NCI-H2196 (cell line): ENCODE data around the gene FAM53B.

Experiments used
- DNase-seq: peaks from one replicate; lab custom pipeline; 2025; ENCODE audit not compliant: unreplicated experiment; lab: John Stamatoyannopoulos, UW

FAM53B gene

GRCh38 chr10:124666494-124666893 lies 77.7 kb downstream of the FAM53B start:
- DNase-seq = no peak

- no peak for DNase-seq
Measured at GRCh38 chr10:124665980-124666379, 78.2 kb downstream of the FAM53B start.

- no peak for DNase-seq
Measured at GRCh38 chr10:124665558-124665957, 78.6 kb downstream of the FAM53B start.

- no peak for DNase-seq
Measured at GRCh38 chr10:124665091-124665490, 79.1 kb downstream of the FAM53B start.

GRCh38 chr10:124663766-124664360 lies 80.3 kb downstream of the FAM53B start:
- no peak for DNase-seq

- no peak for DNase-seq
Measured at GRCh38 chr10:124663228-124663627, 81.0 kb downstream of the FAM53B start.

- DNase-seq = no peak
Measured at GRCh38 chr10:124661660-124662180, 82.5 kb downstream of the FAM53B start.

GRCh38 chr10:124660404-124661125 lies 83.6 kb downstream of the FAM53B start:
- no peak for DNase-seq

GRCh38 chr10:124659380-124659779 lies 84.8 kb downstream of the FAM53B start:
- no peak for DNase-seq

GRCh38 chr10:124658591-124659242 lies 85.5 kb downstream of the FAM53B start:
- DNase-seq = no peak

GRCh38 chr10:124657806-124658205 lies 86.4 kb downstream of the FAM53B start:
- no peak for DNase-seq

GRCh38 chr10:124656541-124656940 lies 87.6 kb downstream of the FAM53B start:
- DNase-seq = no peak

- no peak for DNase-seq
Measured at GRCh38 chr10:124656113-124656490, 88.1 kb downstream of the FAM53B start.

GRCh38 chr10:124655191-124656112 lies 88.7 kb downstream of the FAM53B start:
- DNase-seq = no peak

- DNase-seq = no peak
Measured at GRCh38 chr10:124654686-124655085, 89.5 kb downstream of the FAM53B start.

- no peak for DNase-seq
Measured at GRCh38 chr10:124653811-124654651, 90.1 kb downstream of the FAM53B start.

GRCh38 chr10:124653311-124653710 lies 90.9 kb downstream of the FAM53B start:
- DNase-seq = no peak

- no peak for DNase-seq
Measured at GRCh38 chr10:124652701-124653100, 91.5 kb downstream of the FAM53B start.

GRCh38 chr10:124652200-124652599 lies 92.0 kb downstream of the FAM53B start:
- no peak for DNase-seq

GRCh38 chr10:124651402-124651891 lies 92.7 kb downstream of the FAM53B start:
- no peak for DNase-seq
